ENCODE results near the gene BTLA.

GRCh38 chr3:112467539-112467938, 31.7 kb downstream of the BTLA start:
- TF ChIP-seq CTCF (conservative IDR thresholded peaks at IDR 0.05; ENCODE audit: low read length) (peak; percentile 25; the same call in 1 of the 2 replicates), EZH2phosphoT487 (IDR thresholded peaks at IDR 0.05; ENCODE audit: borderline replicate concordance, low read depth, low read length) (no peak)
